Vagina (tissue), 2 donors: ENCODE data around the gene TXNRD1.

Source experiments
- POLR2A ChIP-seq, 2 donors: fragments of 450-650 bp; IDR thresholded peaks; one replicate each; pipeline ENCODE4 v1.6.1; 2017; ENCODE audit warnings: antibody characterized with exemption in 2 of 2, mild to moderate bottlenecking in 2 of 2, moderate library complexity in 2 of 2
- TF ChIP-seq, protein P1 (sequence below), 3 experiments: fragments of 450-650 bp in 2 of 3; fragments of 200-600 bp in 1 of 3; sonication (generic) in 1 of 3; IDR thresholded peaks; one replicate each; pipeline ENCODE4 v1.5.1; 2017 to 2019; ENCODE audit warnings: antibody characterized with exemption in 3 of 3, mild to moderate bottlenecking in 2 of 3, moderate library complexity in 2 of 3

GRCh38 chr12:104353012-104353981 lies 137.7 kb downstream of the TXNRD1 start:
- TF ChIP-seq, protein P1, sequence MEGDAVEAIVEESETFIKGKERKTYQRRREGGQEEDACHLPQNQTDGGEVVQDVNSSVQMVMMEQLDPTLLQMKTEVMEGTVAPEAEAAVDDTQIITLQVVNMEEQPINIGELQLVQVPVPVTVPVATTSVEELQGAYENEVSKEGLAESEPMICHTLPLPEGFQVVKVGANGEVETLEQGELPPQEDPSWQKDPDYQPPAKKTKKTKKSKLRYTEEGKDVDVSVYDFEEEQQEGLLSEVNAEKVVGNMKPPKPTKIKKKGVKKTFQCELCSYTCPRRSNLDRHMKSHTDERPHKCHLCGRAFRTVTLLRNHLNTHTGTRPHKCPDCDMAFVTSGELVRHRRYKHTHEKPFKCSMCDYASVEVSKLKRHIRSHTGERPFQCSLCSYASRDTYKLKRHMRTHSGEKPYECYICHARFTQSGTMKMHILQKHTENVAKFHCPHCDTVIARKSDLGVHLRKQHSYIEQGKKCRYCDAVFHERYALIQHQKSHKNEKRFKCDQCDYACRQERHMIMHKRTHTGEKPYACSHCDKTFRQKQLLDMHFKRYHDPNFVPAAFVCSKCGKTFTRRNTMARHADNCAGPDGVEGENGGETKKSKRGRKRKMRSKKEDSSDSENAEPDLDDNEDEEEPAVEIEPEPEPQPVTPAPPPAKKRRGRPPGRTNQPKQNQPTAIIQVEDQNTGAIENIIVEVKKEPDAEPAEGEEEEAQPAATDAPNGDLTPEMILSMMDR (IDR thresholded peaks at IDR 0.05): no peak
- no peak for TF ChIP-seq POLR2A (IDR thresholded peaks at IDR 0.05)
